HG03066 (cell line): Measurements from ENCODE around the gene IRF2BPL.

Experiments used
- ATAC-seq: cut with Tn5 transposase; IDR thresholded peaks from one replicate; pipeline ENCODE4 v1.9.1; 2021; ENCODE audit warnings: low read depth; ENCODE audit not compliant: unreplicated experiment

IRF2BPL gene

DNA sequence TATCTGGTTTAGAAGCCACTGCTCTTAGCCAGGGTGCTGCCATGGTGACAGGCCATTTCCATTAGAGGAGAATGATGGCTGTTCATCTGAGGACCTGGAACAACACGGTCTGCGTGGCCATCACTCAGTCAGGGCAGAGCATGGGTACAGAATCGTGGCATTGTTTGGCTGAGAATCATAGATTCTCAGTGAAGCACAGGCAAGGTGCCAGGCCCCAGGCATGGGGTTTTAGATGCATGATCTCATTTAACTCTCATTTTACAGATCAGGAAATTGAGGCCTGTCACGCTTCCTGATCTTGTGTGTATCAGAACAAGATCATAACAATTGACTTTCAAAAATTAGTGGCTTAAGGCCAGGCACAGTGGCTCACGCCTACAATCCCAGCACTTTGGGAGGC is 26.8 kb upstream of the IRF2BPL start:
- ATAC-seq, result no peak

DNA sequence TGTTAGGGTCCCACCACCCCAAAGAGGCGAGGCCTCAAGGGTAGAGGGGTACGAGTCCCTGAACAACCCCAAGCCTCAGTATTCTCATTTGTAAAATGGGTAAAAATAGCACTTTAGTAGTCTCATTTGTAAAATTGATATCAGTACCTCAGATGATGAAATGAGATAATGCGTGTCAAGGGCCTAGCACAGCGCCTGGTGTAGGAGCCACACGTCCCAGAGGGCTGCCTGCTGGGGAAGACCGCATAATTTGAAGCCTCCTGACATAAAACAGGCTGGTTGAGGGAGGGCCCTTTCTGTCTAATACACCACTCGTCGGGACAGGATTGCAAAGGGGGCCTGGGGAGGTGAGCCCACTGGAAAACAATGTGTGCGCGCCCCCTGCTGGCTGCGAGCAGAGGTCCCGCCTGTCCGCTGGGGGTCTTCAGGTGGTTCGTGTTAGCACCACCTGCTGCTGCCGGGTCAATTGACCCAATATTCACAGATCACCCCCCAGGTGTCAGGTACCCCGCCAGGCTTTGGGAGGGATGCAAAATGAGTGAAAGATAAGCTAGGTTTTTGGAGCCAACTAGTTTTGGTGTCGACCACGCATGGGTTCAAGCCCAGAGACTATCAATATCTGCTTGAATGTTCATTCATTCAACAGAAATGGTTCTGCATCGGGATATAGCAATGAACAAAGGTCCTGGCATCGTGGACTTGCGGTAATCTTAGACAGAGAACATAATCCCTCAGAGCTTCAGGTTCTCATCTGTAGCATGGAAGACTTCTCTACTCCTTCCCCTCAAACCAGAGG is 24.7 kb upstream of the IRF2BPL start:
- ATAC-seq, result peak; percentile 65

DNA sequence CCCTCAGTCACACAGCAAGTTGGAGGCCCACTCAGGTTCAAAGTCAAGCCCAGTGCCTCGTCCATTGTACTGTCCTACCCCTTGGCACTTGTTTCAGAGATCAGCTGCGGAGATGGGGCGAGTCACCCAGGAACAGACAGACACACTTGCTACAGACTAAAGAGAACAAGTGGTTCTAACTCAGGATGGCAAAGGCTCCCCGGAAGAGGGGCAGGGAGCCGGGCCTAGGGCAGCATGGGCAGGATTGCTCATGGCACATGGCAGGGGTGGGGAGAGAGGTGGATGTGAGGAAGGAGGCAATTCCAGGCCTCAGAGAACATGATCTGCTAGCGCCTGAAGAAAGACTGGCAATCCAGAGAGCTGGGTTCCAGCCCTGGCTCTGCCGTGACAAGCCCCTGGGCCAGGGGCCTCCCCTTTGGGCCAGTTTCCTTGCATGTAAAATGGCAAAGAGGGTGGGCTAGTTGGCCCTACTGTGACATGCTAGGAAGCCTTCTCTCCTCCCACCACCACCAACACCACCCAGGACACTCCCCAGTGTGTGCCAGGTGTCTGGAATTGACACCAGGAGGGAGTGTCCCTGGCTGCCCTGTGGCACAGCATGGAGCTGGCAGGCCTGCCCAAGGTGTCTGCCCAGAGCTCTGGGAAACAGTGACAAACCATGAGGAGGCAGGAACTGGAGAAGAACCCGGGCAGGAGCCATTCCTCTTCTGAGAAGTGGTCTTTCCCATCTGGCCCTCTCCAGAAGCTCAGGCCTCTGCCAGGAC is 24.0 kb upstream of the IRF2BPL start:
- no peak for ATAC-seq

DNA sequence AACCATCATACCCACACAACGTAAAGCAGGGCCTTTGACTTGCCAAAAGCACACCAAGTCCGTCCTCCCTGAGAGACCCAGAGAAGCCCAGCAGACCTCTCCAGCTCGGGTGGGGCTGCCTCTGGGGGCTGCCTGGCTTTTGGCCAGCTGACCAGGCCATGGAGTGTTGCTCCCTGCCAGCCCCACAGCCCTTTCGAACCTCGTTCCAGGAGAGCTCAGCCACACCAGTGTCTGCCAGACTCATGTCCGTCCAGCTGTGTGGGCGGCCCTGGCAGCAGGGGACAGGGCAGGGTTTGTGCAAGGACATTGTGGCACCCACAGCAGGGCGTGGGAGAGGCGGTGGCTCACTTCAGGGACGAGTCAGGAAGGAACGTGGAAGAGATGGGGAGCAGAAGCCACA is 22.6 kb upstream of the IRF2BPL start:
- ATAC-seq, result no peak

DNA sequence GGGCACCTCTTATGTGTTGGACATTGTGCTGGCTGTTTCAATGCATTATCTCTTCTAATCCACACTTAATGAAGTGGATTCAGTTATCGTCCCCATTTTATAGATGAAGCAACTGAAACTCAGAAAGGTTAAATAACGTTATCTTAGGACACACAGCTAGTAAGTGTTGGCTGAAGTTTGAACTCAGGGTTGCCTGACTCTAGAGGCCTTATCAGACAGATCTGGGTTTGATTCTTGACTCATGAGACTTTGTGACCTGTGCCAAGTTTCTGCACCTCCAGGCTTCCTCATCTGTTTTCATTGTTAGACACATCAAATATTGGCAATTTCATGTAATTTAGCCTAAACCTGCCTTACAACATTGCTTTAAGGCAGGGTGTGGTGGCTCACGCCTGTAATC is 18.2 kb upstream of the IRF2BPL start:
- no peak for ATAC-seq

DNA sequence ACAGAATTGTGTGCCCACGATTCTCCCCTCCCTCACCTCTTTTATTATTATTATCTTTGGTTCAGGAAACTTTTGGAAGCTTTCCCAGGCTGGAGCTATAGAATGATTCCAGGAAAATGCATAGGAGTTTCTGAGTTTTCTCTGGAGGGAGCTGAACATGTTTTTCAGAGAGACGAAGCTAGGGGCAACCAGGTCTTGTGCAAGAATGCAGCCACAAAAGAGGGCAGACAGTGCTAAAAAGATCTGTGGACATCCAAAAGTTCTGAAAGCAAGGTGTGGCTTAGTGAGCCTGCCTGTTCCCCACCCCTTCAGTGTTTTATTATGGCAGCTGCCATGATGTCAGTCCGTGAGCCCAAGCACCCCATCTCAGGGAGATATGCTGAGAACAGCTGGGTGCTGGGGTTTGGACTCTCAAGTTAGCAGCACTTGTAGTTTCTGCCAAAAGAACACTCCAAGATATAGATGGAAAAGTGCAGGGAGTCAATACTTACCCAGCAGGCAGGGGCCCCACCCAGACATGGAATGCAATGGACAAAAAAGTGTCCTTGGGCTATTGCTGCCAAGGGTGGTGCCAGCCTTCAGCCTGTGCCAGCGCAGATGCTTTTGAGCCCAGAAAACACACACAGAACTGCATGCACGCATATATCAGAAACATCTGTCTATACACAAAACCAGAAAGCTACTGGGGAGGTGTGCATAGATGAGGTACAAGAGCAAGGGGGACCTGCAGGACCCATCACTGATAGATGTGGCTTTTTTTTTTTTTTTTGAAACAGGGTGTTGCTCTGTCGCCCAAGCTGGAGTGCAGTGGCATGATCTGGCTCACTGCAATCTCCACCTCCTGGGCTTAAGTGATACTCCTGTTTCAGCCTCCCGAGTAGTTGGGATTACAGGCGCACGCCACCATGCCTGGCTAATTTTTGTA is 17.0 kb upstream of the IRF2BPL start:
- ATAC-seq, result no peak

DNA sequence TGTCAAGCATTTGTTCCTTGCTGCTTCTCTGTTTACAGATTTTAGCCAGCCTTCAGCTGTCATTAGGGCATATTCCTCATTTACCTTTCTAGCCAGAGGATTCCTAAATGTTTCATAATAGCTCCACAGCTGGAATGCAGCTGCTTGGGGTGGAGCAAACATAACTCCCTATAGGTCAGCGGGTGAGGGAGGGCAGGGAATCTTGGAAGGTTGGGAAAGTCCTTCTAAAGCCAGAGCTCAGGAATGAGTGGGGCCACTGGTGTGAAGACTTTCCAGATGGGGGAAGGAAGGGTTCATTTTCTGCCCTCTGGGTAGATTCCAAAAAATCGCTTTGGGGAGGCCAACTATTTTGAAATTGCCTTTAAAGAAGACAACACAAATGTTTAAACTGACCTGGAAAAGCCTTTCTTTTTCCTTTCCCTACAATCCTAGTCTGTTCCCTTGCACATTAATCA is 16.3 kb upstream of the IRF2BPL start:
- no peak for ATAC-seq

DNA sequence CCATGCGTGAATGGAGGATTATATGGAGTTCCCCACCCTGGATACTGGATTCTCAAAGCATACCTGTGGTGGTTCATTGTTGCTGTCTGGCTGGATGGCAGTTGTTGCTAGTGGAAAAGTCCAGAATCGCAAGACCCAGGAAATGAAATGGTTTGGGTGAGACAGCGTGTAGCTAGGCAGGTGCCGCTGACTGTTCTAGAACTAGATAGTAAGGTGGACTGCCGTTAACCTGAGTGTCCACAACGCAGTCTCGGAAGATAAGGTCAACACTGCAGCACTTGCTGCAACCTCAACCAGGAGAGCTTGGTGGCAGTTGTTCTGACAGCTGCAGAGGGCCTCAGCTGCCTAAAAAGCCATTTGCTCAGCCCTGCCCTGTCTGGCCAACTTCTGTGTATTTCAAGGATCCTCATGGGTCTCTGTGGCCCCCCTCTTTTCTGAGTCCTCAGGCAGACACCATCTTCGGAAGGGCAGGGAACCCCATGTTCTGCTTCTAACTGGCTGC is 15.5 kb upstream of the IRF2BPL start:
- ATAC-seq, result no peak

DNA sequence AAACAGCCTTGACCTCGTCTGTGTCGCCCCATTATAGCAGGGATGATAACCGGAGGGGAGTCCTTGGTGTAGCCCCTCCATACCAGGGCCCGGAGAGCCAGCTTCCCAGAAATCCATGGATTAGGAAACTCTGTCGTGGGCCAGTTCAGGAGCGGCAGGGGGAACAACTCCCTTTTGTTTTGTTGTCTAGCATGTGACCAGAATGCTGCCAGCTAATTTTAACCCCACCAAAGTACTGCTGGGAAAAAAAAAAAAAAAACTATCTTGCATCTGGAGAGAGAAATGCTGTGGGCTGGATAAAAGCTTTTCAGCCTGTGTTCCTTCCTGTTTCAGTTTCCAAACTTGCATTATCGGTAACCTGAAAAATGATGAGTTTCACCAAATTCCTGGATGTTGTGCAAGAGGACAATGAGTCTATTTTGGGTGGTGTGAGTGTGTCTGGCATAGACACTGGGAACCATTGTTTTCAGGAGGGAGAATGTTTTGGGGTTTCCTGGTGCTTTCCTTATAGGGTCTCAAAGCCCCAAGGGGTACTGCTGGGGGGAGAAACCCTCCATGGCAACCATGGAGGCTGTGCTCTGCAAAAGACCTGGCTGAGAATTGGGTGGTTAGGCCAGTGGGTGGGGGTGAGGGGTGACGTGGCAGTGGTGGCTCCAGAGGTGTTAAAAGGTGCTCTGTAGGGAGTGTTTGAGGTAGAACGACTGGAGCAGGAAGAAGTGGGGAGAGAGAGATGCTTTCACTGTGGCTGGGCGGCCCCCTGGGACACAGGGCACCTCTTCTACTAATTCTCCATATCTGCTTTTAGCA is 14.9 kb upstream of the IRF2BPL start:
- no peak for ATAC-seq

DNA sequence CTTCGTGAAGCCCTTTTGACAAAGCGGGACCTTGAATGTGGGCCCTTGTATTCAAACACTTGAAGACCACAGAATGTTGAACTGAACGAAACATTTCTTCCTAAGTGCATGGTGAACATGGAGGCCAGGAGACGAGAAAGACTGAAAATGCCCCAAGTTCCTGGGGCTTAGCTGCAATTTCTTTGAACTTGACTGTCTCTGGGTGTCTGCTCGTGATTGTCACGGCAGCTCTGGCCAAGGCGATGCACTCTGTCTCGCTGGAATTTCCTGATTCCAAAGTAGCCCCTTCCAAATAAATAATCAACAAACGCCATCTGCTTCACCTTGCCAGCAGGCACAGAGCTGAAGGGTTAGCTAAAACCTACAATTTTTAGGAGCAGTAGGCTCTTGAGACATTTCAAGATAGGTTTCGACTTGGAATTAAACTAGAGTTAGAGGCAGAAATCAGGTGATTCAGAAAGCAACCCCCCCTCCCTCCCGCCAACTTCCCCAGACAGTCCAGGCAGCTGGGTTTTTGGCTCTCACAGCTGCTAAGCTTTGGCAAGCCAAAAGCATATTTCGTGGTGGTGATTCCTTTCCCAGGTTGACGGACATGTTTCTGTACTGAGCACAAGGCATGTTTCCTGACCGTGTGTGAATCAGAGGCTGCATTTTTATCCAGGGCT is 13.5 kb upstream of the IRF2BPL start:
- no peak for ATAC-seq

DNA sequence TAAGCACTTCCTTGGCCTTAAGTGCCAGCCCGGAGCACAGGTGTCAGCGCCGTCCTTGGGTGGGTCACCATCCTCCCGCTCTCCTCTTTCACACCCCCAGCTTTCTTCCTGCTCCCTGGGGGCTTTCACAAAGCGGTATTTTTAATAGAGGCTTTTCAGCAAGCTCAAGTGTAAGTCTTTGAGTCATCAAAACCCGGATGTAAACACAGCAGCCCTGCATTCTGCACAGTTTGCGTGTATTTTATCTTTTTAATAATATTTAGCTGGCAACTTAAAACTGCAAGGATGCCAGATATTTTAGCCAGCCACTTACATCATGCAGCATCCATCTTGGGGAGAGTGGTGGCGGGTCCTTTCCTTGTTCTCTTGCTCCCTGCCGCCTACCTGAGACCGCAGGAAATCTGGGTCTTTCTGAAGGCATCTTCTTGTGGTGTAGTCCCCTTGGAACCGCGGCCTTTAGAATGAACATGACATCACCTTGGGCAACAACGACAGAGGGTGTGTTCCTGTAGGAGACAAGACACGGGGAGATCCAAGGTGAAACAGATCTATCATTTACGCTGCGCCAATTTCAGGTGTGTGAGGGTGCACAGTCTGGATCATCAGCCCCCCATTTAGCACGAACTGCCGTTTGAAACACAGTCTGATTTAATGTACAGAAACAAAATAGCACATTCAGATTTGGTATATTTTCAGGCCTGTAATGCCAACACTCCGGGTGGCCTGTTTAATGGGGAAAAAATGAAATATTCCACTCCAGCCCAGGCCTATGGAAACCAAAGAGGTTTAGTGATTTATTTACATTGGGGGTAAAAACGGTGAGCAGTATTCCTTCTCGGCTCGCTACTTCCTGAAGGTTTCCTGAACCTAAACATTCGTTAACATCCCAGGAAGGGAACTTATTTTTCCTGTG is 12.5 kb upstream of the IRF2BPL start:
- ATAC-seq, result no peak

DNA sequence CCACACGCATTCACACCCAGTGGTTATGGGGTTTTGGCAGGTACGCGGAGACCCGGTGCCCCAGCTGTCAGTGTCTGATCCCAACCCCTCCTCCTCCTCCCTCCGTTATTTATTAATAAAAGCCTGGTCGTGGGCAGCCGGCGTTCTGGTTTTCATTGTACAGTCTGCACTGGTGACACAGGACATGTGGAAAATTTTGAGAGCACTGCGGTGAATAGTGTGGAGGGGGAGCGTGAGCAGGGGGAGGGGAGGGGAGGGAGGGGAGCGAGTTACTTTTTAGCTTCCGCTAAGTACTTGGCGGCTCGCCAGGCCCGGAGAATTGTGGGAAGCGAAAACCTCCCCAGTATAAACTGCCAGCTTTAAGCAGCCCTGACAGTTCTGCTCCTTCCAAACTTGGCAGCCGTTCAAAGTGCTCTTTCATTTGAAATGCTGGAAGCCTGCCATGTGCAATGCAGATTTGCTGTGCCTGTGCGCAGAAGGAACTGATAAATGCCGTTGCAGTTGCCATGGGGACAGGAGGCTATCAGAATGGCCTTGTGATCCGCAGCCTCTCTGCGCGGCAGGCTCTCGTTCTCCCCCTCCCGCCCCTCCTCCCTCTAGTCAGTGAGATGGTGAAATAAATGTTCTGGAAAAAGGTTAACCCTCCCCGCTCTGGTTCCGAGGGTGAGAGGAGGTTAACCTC is 11.7 kb upstream of the IRF2BPL start:
- ATAC-seq, result peak; percentile 52

DNA sequence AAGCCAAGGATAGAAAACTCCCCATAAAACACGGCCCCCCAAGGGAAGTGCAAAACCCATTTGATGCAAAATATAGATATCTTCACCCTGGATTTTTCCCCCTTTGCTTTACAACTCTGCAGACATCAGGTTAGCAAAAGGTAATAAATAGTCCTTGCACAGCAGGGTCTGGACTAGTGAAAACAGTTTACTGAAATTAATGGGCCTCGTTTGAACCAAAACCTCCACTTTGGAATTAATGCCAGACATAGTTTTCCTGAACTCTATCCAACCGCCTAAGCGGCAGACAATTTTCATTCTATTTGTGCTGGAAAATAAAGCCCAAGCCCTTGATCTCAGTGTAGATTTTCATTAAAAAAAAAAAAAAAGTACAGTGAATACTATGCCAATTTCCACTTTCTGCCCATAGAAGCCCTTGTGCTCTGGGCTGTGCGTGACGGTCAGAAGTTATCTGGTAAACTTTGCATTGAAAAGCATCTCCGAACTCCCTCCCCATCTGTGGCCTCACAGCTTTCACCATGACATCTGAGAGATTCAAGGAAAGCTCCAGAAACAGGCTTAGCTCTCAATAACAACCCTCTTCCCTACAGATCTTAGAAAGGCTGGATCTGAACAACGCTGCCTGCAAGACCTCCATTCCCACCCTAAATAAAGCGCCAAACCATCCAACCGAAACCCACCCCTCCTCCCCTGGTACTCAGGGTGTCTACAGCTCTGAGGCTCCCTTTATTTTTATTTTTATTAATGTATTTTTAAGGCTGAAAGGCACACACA is 11.0 kb upstream of the IRF2BPL start:
- peak; percentile 3 for ATAC-seq

DNA sequence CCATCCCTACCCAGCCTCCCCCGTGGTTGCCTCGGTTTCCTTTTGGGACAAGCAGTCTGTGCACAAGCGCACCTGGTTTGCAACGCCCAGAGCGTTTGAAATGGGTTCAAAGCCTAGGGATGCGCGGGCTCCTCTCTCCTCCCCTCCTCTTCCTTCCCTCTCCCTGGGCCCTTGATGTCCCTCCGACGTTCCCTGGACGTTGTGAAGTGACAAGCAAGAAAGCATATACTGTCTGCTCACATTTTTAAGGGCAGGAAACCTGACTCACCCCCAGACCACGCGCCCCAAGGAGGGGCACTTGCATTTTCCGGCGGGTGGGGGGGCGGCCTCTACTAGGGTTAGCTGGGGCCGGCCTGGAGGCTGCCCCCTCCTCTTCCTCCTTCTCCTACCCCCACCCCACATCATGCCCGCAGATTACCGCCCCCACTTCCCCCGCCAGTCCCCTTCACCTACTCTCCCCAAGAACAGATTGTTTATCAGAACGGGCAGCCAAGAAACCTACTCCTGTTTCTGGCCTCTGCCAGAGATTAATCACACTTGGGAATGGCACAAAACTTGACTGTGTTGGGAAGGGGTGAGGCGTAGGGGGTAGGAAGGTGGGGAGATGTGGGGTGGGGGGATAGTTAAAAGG is 9.5 kb upstream of the IRF2BPL start:
- no peak for ATAC-seq

DNA sequence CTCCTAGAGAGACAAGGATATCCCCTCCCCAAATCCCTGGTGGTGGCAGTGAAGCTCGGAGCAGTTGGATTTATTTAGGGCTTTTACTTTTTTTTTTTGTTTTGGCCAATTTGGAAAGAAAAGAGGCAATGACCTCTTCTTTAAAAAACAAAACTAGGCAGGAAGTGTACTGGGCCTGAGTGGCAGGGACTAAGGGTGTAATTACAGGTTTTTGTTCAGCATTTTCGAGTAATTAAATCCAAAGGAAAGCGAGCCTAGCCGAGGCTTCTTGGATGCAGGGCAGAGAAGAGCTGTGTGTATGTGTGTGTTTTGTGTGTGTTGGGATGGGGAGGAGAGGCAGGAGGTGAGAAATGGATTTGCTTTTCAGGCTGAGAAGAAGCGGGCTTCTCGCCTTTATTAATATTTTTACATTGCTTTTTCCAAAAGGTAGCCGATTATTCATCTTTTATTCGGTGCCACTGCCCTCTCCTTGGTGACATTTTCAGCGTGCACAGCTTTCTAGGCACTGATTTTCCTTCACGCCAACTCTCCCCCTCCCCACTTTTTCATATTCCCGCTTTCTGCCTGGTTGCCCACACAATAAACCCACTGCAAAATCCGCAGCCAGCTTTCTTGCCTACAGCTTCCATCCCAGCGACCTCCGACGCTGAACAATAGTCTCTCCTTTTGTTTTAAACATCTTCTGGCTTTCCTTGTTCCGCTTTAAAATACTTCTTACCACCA is 8.9 kb upstream of the IRF2BPL start:
- no peak for ATAC-seq
